ENCODE measurements around the gene LYSMD4. TPM values are rescaled to one million over a fixed set of nuclear protein-coding genes. Genes with fewer than 3 reads are reported as not detected.
A peak's percentile ranks its signal among the peaks of the same experiment; 100 is the strongest.

Gene LYSMD4
- total RNA-seq, 1 experiment from 2014 or later = 14.9 TPM

GRCh38 chr15:99762288-99762687, 29.1 kb upstream of the LYSMD4 start:
- DNase-seq (ENCODE audit: low spot score) = no peak
- H3K4me3 Mint-ChIP-seq = no peak overlapping the region
- CTCF ChIA-PET = no interaction called here
- no peak for ATAC-seq
- POLR2A ChIA-PET = no interaction called here
- TF ChIP-seq, protein P1, sequence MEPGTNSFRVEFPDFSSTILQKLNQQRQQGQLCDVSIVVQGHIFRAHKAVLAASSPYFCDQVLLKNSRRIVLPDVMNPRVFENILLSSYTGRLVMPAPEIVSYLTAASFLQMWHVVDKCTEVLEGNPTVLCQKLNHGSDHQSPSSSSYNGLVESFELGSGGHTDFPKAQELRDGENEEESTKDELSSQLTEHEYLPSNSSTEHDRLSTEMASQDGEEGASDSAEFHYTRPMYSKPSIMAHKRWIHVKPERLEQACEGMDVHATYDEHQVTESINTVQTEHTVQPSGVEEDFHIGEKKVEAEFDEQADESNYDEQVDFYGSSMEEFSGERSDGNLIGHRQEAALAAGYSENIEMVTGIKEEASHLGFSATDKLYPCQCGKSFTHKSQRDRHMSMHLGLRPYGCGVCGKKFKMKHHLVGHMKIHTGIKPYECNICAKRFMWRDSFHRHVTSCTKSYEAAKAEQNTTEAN (CRISPR knock-in tag; IDR thresholded peaks at IDR 0.05) = no peak
- no peak for TF ChIP-seq MYBL2 (CRISPR knock-in tag; IDR thresholded peaks at IDR 0.05)
- TF ChIP-seq, protein P2, sequence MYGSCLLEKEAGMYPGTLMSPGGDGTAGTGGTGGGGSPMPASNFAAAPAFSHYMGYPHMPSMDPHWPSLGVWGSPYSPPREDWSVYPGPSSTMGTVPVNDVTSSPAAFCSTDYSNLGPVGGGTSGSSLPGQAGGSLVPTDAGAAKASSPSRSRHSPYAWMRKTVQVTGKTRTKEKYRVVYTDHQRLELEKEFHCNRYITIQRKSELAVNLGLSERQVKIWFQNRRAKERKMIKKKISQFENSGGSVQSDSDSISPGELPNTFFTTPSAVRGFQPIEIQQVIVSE (CRISPR knock-in tag; IDR thresholded peaks at IDR 0.05; ENCODE audit: borderline replicate concordance) = no peak
- TF ChIP-seq SMAD4 (CRISPR knock-in tag; IDR thresholded peaks at IDR 0.05) = no peak
- TF ChIP-seq ZNF138 (CRISPR knock-in tag; conservative IDR thresholded peaks at IDR 0.05) = no peak
- no peak for TF ChIP-seq TP53 (CRISPR knock-in tag; IDR thresholded peaks at IDR 0.05)
- TF ChIP-seq, protein P3, sequence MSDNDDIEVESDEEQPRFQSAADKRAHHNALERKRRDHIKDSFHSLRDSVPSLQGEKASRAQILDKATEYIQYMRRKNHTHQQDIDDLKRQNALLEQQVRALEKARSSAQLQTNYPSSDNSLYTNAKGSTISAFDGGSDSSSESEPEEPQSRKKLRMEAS (CRISPR knock-in tag; IDR thresholded peaks at IDR 0.05) = no peak
- no peak for TF ChIP-seq FOXJ3 (CRISPR knock-in tag; IDR thresholded peaks at IDR 0.05; ENCODE audit: borderline replicate concordance)
- no peak for TF ChIP-seq IRF2 (CRISPR knock-in tag; IDR thresholded peaks at IDR 0.05; ENCODE audit: borderline replicate concordance, low read depth)
- TF ChIP-seq, protein P4, sequence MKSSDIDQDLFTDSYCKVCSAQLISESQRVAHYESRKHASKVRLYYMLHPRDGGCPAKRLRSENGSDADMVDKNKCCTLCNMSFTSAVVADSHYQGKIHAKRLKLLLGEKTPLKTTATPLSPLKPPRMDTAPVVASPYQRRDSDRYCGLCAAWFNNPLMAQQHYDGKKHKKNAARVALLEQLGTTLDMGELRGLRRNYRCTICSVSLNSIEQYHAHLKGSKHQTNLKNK (CRISPR knock-in tag; IDR thresholded peaks at IDR 0.05) = no peak
- TF ChIP-seq JUN (CRISPR knock-in tag; IDR thresholded peaks at IDR 0.05) = no peak
- TF ChIP-seq CREM (CRISPR knock-in tag; IDR thresholded peaks at IDR 0.05) = no peak
- TF ChIP-seq, protein P5, sequence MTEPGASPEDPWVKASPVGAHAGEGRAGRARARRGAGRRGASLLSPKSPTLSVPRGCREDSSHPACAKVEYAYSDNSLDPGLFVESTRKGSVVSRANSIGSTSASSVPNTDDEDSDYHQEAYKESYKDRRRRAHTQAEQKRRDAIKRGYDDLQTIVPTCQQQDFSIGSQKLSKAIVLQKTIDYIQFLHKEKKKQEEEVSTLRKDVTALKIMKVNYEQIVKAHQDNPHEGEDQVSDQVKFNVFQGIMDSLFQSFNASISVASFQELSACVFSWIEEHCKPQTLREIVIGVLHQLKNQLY (CRISPR knock-in tag; IDR thresholded peaks at IDR 0.05) = no peak
- no peak for TF ChIP-seq NFE2L1 (CRISPR knock-in tag; IDR thresholded peaks at IDR 0.05)
- TF ChIP-seq ZNF121 (CRISPR knock-in tag; IDR thresholded peaks at IDR 0.05) = no peak
- no peak for TF ChIP-seq MXD4 (CRISPR knock-in tag; IDR thresholded peaks at IDR 0.05; ENCODE audit: borderline replicate concordance)
- no peaks in the 10 kb centered on the region for H3K9me3 Mint-ChIP-seq
- H3K4me1 Mint-ChIP-seq = no peaks in the 10 kb centered on the region
- H3K27ac Mint-ChIP-seq = no peak overlapping the region
- H3K36me3 Mint-ChIP-seq = no peaks in the 10 kb centered on the region
- no peaks in the 10 kb centered on the region for H3K27me3 Mint-ChIP-seq (ENCODE audit: low read depth)

DNA sequence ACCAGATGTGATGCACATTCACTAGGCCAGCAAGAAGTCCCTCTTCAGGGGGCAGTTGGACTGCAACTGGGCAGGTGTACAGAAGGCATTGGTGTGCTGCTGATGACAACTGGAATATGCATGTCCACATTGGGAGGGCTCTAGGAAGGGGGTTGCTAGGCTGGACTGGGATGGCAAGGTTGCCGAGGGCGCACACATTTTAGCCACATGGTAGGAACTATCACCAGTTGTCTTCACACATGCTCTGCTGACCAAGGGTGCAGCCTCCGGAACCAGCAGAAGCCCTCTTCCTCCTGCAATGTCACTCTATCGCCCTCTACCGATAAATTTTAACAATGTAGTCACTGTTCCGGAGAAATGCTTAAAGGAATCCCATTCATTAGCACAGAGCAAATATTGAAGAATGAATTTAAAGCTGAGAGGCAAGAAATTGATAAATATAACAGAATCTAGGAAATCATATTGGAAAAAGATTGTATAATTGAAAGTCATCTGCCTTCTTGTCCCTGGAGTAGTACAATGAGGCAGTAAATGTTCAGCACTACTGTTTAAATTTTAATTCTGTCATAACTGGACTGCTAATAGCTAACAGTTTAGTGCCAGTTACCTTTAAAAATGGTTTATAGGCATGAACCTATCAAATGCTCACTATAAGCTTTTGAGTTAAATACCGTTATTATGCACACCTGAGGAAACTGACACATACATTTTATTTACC, 22.6 kb upstream of the LYSMD4 start:
- Mint-ChIP-seq H3K27ac (no peak overlapping the region), H3K36me3 (no peaks in the 10 kb centered on the region), H3K27me3 (ENCODE audit: low read depth) (peaks cover 22% of the 10 kb centered on the region), H3K4me3 (no peak overlapping the region), H3K4me1 (peaks cover under 1% of the 10 kb centered on the region), H3K9me3 (no peaks in the 10 kb centered on the region)
- CTCF ChIA-PET = interaction anchor here (1.0 to 3.0 kb wide), 5 partner anchors 23 to 483 kb away, joined by 3 to 19 read pairs (median 4); partner anchors contain the start of gene LYSMD4
- ATAC-seq (peak; percentile 92), DNase-seq (ENCODE audit: low spot score) (peak; percentile 28)
- POLR2A ChIA-PET = no interaction called here
- TF ChIP-seq, protein P6, sequence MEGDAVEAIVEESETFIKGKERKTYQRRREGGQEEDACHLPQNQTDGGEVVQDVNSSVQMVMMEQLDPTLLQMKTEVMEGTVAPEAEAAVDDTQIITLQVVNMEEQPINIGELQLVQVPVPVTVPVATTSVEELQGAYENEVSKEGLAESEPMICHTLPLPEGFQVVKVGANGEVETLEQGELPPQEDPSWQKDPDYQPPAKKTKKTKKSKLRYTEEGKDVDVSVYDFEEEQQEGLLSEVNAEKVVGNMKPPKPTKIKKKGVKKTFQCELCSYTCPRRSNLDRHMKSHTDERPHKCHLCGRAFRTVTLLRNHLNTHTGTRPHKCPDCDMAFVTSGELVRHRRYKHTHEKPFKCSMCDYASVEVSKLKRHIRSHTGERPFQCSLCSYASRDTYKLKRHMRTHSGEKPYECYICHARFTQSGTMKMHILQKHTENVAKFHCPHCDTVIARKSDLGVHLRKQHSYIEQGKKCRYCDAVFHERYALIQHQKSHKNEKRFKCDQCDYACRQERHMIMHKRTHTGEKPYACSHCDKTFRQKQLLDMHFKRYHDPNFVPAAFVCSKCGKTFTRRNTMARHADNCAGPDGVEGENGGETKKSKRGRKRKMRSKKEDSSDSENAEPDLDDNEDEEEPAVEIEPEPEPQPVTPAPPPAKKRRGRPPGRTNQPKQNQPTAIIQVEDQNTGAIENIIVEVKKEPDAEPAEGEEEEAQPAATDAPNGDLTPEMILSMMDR (IDR thresholded peaks at IDR 0.05) = peak; percentile 32
- TF ChIP-seq TEAD4 (CRISPR knock-in tag; IDR thresholded peaks at IDR 0.05) = no peak
- TF ChIP-seq ZNF317 (CRISPR knock-in tag; IDR thresholded peaks at IDR 0.05; ENCODE audit: borderline replicate concordance, low read depth) = no peak
- no peak for TF ChIP-seq TCF7 (CRISPR knock-in tag; IDR thresholded peaks at IDR 0.05; ENCODE audit: low read depth)
- no peak for TF ChIP-seq GTF2I (CRISPR knock-in tag; conservative IDR thresholded peaks at IDR 0.05)
- TF ChIP-seq, protein P7, sequence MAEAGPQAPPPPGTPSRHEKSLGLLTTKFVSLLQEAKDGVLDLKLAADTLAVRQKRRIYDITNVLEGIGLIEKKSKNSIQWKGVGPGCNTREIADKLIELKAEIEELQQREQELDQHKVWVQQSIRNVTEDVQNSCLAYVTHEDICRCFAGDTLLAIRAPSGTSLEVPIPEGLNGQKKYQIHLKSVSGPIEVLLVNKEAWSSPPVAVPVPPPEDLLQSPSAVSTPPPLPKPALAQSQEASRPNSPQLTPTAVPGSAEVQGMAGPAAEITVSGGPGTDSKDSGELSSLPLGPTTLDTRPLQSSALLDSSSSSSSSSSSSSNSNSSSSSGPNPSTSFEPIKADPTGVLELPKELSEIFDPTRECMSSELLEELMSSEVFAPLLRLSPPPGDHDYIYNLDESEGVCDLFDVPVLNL (CRISPR knock-in tag; IDR thresholded peaks at IDR 0.05; ENCODE audit: borderline replicate concordance, low read depth) = no peak
- TF ChIP-seq, protein P5 (CRISPR knock-in tag; IDR thresholded peaks at IDR 0.05) = no peak
- TF ChIP-seq ZNF219 (CRISPR knock-in tag; IDR thresholded peaks at IDR 0.05; ENCODE audit: borderline replicate concordance) = no peak
- TF ChIP-seq, protein P3 (CRISPR knock-in tag; IDR thresholded peaks at IDR 0.05) = 0 out of 2 replicates have a peak, but pooled peaks have one; percentile 25
- no peak for TF ChIP-seq ZNF396 (CRISPR knock-in tag; IDR thresholded peaks at IDR 0.05; ENCODE audit: borderline replicate concordance)
